Measurements from ENCODE around the gene STEAP1B.
"Not testable (repeated sequence)": the region's sequence is repeated elsewhere in the genome, so short reads cannot be mapped to it uniquely, and the experiment has no call there.

The STEAP1B gene

DNA sequence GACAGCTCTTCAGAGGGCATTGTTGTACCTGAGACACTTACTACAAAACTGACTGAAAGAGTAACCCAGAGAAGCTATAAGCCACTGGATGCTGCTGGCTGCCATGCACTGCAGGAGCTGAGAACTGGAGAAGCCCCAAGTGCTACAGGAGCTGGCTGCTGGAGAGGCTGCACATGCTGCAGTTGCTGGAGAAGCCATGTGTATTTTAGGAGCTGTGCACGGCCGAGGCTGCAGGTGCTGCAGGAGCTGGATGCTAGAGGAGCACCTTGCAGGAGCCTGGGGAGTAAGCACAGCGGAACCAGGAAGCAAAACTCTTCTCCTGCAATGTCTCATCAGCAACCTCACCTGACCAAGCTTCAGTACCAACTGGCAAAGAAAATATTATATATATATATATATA lies 45.5 kb downstream of the STEAP1B start:
- DNase-seq (ENCODE audit: low read depth): no peak

DNA sequence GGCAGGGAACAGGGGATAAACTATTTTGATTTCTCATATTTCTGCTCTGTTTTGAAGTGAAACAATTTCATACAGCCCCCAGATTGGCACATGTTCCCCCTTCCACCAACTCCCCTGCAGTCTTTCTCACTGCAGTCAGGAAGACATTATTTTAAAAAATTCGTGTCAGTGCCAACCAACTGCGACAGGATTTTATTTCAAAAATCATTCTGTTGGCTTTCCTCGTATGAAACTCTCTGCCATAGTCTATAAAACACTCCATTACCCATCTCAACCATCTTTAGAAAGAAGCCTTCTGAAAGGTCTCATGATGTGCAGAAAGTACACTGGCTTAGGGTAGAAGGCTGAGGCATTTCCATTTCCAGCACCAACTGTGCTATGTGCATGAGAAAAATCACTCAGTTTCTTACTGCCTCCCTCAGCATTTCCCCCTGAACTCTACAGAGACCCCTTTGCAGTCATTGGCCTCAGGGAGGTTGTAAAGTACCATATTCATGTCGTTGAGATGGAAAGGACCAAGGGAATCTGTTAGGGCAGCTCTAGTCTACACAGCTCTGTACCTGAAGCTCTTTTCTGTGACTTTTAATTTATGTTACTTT lies 46.9 kb downstream of the STEAP1B start:
- DNase-seq (ENCODE audit: low read depth): no peak

GRCh38 chr7:22452142-22452959 lies 47.6 kb downstream of the STEAP1B start:
- no peak for DNase-seq (ENCODE audit: low read depth)

- not testable (repeated sequence) for DNase-seq (ENCODE audit: low read depth)
Observed at GRCh38 chr7:22450013-22450412, 50.0 kb downstream of the STEAP1B start.

GRCh38 chr7:22447762-22448161 lies 52.2 kb downstream of the STEAP1B start:
- no peak for DNase-seq (ENCODE audit: low read depth)

DNA sequence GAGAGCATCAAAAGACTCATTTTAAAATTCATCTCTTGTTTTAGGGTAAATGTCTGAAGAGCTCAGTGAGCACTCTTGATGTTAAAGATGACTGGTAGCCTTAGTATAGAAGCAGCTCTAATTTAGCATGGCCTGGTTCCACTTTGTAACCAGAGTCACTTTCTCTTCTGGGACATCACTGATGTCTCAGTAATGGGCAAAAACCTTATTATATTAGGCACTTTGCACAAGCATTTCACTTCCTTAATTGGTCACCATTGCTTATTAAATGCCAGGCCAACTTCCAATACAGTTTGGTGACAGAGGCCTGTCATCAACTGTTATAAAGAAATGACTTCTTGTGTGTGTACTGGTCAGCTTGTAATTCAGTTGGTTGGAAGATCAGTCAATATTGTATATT lies 53.0 kb downstream of the STEAP1B start:
- no peak for DNase-seq (ENCODE audit: low read depth)

GRCh38 chr7:22445853-22446252 lies 54.1 kb downstream of the STEAP1B start:
- no peak for DNase-seq (ENCODE audit: low read depth)

- no peak for DNase-seq (ENCODE audit: low read depth)
Observed at GRCh38 chr7:22445140-22445743, 54.7 kb downstream of the STEAP1B start.

- DNase-seq (ENCODE audit: low read depth): no peak
Observed at GRCh38 chr7:22444181-22444971, 55.6 kb downstream of the STEAP1B start.

GRCh38 chr7:22443370-22444180 lies 56.4 kb downstream of the STEAP1B start:
- DNase-seq (ENCODE audit: low read depth): no peak

DNA sequence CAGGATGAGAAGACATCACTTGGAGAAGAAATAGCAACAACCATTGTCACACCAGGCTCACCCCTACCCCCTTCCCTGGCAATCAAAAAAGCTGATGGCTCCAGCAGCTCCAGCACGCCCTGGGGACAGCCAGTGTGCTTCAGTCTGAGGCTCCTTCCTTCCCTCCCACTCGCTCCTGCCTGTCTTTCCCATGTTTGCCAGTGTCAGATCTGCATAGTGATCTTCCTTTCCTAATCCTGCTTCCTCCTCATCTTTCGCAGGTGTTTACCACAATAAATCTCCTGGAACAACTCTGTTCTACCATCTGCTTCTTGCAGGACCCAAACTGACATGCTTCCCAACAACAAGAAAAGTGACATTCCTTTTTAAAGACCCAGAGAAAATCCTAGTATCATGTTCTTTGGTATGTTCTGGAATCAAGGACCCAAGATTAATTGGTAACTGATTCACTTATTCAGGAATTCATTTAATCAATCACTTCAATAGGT lies 57.1 kb downstream of the STEAP1B start:
- no peak for DNase-seq (ENCODE audit: low read depth)

- DNase-seq (ENCODE audit: low read depth): no peak
Observed at GRCh38 chr7:22442187-22442881, 57.7 kb downstream of the STEAP1B start.

- no peak for DNase-seq (ENCODE audit: low read depth)
Observed at GRCh38 chr7:22441157-22441556, 58.8 kb downstream of the STEAP1B start.

DNA sequence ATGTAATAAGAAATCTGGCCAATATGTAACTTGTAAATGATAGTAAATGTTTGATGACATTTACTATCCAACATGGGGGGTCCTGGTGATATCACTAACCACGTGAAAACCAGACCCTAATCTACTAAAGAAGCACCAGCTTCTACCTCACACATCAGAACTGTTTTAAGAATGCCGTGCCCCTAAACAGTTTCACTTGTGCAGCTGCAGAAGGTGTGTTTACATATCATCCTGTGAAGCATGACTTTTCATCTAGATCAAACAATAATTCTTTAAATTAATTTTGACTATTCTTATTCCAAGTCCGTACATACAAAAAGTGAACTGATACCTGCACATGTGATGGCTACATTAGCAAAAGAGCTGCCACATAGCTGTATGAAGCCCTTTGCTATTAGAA lies 61.0 kb downstream of the STEAP1B start:
- DNase-seq (ENCODE audit: low read depth): no peak

- DNase-seq (ENCODE audit: low read depth): not testable (repeated sequence)
Observed at GRCh38 chr7:22436552-22436951, 63.4 kb downstream of the STEAP1B start.

DNA sequence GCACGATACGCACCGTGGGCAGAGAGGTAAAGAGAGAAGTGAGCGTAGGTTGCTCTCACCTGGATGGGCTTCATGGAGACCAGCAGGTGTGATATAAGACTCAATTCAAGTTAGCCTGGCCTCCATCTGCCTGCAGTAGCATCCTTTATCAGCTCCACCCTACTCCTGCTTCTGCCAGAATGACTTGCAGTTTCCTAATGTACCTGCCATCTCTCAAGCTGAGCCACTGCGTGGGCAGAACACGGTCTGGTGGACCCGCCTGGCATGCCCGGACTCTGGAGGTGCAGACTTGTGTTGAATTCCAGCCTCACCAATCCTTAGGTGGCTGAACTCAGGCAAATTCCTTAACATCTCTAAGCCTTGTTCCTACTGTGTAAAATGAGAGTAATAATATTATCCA lies 64.3 kb downstream of the STEAP1B start:
- no peak for DNase-seq (ENCODE audit: low read depth)

- no peak for DNase-seq (ENCODE audit: low read depth)
Observed at GRCh38 chr7:22435105-22435504, 64.9 kb downstream of the STEAP1B start.

GRCh38 chr7:22433710-22434460 lies 66.1 kb downstream of the STEAP1B start:
- DNase-seq (ENCODE audit: low read depth): no peak

DNA sequence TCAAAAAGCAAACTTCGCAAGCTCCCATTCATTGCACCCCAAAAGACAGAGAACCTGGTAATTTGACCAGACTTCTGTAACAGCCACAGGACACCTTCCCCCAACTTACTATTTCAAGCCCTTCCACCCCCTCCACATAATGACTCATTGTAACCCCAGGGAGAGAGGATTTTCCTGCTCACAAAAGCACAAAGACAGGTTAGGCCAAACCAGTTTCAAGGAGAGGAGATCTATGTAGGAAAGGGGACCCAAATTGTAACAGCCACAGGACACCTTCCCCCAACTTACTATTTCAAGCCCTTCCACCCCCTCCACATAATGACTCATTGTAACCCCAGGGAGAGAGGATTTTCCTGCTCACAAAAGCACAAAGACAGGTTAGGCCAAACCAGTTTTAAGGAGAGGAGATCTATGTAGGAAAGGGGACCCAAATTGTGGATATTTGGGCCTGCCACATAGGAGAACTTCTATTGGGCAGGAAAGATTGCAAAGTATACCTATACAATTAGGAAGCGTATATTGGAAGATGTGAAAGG lies 66.8 kb downstream of the STEAP1B start:
- not testable (repeated sequence) for DNase-seq (ENCODE audit: low read depth)

- DNase-seq (ENCODE audit: low read depth): no peak
Observed at GRCh38 chr7:22432203-22432718, 67.7 kb downstream of the STEAP1B start.

All from stimulated activated CD8-positive, alpha-beta memory T cell treated with anti-CD3 and anti-CD28 coated beads, Interleukin-12 subunit alpha, Interleukin-12 subunit beta, amount 100 ng/mL, for 4 hours (primary cell).